ENCODE measurements around the gene USP32. TPM values are rescaled to one million over a fixed set of nuclear protein-coding genes. Genes with fewer than 3 reads are reported as not detected.
"Not testable (repeated sequence)": the region's sequence is repeated elsewhere in the genome, so short reads cannot be mapped to it uniquely, and the experiment has no call there.

Gene USP32
- total and polyA plus RNA-seq, 7 donors = 19.5 to 64.9 (median 38.6) TPM

GRCh38 chr17:60208302-60208701 is 183.6 kb downstream of the USP32 start:
- peaks cover 0 to 70% of the 10 kb centered on the region in 2 donors for H3K36me3 ChIP-seq (ENCODE audit: insufficient read depth in 1 of 2, low read depth in 1 of 2)
- DNase-seq; H3K27ac ChIP-seq; H3K27me3 ChIP-seq (ENCODE audit: insufficient read depth in 3 of 3, low read length in 2 of 3); H3K4me1 ChIP-seq; H3K4me3 ChIP-seq; intact Hi-C loops (cut with DNase I); ATAC-seq; H3K9me3 ChIP-seq: not testable (repeated sequence)
- WGBS, 3 donors = 80 to 92% (median 85%) methylated on average over 1 of the region's 1 CpG

DNA sequence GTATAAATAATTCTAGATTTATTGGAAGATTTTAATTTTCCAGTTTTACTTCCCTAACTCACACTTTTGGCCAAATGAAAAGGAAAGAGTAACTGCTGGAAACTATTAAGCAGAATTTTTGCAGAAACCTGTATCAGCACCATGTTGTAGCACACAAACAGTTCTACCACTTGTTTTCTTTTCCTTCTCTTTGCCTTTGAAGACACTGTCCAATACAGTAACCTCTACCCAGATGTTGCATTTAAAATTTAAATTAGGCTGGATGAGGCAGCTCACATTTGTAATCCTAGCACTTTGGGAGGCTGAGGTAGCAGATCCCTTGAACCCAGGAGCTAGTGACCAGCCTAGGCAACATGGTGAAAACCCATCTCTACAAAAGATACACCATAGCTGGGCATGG is 186.2 kb downstream of the USP32 start:
- intact Hi-C loops (cut with DNase I); H3K27ac ChIP-seq; H3K4me3 ChIP-seq; DNase-seq; H3K27me3 ChIP-seq (ENCODE audit: insufficient read depth in 3 of 3, low read length in 2 of 3); H3K4me1 ChIP-seq; ATAC-seq; H3K9me3 ChIP-seq: not testable (repeated sequence)
- H3K36me3 ChIP-seq (ENCODE audit: insufficient read depth in 1 of 2, low read depth in 1 of 2) = peaks cover 0 to 54% of the 10 kb centered on the region in 2 donors

DNA sequence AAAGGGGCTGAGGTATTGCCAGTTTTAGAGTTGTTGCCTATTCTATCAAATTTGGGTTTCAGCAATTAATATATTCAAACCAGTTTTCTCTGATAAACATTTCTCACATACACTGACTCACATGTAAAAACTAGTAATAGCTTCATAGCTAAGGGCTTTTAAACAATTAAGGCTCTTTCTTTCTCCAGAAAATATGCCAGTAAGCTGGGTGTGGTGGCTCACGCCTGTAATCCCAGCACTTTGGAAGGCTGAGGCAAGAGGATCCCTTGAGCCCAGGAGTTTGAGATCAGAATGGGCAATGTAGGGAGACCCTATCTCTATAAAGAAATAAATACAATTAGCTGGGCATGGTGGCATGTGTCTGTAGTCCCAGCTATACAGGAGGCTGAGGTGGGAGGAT is 193.3 kb downstream of the USP32 start:
- intact Hi-C loops (cut with DNase I) = loop anchor here in 1 of 2 donors (10.0 kb wide), 1 partner anchor 144 kb away; no protein-coding TSS in a partner anchor
- H3K27me3 ChIP-seq (ENCODE audit: insufficient read depth in 3 of 3, low read length in 2 of 3); H3K4me3 ChIP-seq; H3K27ac ChIP-seq; H3K9me3 ChIP-seq; H3K4me1 ChIP-seq; DNase-seq; ATAC-seq: not testable (repeated sequence)
- peaks cover 0 to 65% of the 10 kb centered on the region in 2 donors for H3K36me3 ChIP-seq (ENCODE audit: insufficient read depth in 1 of 2, low read depth in 1 of 2)
- 90 to 96% (median 91%) methylated on average over 1 of the region's 1 CpG for WGBS, 3 donors

GRCh38 chr17:60194141-60194540 is 197.8 kb downstream of the USP32 start:
- DNase-seq; H3K27ac ChIP-seq; H3K4me1 ChIP-seq; ATAC-seq; H3K9me3 ChIP-seq; H3K27me3 ChIP-seq (ENCODE audit: insufficient read depth in 3 of 3, low read length in 2 of 3); H3K4me3 ChIP-seq: not testable (repeated sequence)
- peaks cover 4 to 97% of the 10 kb centered on the region in 2 donors for H3K36me3 ChIP-seq (ENCODE audit: insufficient read depth in 1 of 2, low read depth in 1 of 2)
- WGBS, 3 donors = 93 to 97% (median 93%) methylated on average over 4 of the region's 4 CpGs
- intact Hi-C loops (cut with DNase I) = loop anchor here in 1 of 2 donors (10.0 kb wide), 1 partner anchor 139 kb away; no protein-coding TSS in a partner anchor

DNA sequence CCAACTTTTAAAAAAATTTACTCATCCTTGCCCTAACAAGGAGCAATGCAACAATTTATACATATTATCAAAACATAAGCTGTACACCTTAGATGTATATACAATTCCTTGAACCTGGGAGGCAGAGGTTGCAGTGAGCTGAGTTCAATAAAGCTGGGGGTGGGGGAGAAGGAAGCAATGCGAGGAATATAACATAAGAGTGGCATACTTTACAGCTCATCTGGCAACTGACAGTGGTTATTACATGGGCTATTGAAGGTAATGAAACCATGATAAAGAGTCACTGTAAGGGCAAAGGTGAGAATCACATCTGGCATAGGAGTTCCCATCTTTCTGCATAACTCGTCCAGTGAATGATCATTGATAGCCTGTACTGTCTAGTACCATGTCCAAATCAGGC is 198.5 kb downstream of the USP32 start:
- Histone ChIP-seq H3K4me1 (no peaks in the 10 kb centered on the region), H3K27me3 (ENCODE audit: insufficient read depth in 3 of 3, low read length in 2 of 3) (no peaks in the 10 kb centered on the region), H3K4me3 (no peak overlapping the region), H3K36me3 (ENCODE audit: insufficient read depth in 1 of 2, low read depth in 1 of 2) (peaks cover 4 to 99% of the 10 kb centered on the region in 2 donors), H3K9me3 (no peaks in the 10 kb centered on the region), H3K27ac (no peak overlapping the region)
- TF ChIP-seq, protein P1, sequence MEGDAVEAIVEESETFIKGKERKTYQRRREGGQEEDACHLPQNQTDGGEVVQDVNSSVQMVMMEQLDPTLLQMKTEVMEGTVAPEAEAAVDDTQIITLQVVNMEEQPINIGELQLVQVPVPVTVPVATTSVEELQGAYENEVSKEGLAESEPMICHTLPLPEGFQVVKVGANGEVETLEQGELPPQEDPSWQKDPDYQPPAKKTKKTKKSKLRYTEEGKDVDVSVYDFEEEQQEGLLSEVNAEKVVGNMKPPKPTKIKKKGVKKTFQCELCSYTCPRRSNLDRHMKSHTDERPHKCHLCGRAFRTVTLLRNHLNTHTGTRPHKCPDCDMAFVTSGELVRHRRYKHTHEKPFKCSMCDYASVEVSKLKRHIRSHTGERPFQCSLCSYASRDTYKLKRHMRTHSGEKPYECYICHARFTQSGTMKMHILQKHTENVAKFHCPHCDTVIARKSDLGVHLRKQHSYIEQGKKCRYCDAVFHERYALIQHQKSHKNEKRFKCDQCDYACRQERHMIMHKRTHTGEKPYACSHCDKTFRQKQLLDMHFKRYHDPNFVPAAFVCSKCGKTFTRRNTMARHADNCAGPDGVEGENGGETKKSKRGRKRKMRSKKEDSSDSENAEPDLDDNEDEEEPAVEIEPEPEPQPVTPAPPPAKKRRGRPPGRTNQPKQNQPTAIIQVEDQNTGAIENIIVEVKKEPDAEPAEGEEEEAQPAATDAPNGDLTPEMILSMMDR (IDR thresholded peaks at IDR 0.05) = no peak
- no peak for ATAC-seq
- intact Hi-C loops (cut with DNase I) = loop anchor here in 1 of 2 donors (10.0 kb wide), 1 partner anchor 139 kb away; no protein-coding TSS in a partner anchor
- no peak for DNase-seq
- 86 to 93% (median 91%) methylated on average over 2 of the region's 2 CpGs for WGBS, 3 donors

GRCh38 chr17:60193032-60193431 is 198.9 kb downstream of the USP32 start:
- not testable (repeated sequence) for H3K27me3 ChIP-seq (ENCODE audit: insufficient read depth in 3 of 3, low read length in 2 of 3); H3K4me1 ChIP-seq; ATAC-seq; H3K9me3 ChIP-seq; DNase-seq; H3K27ac ChIP-seq; H3K4me3 ChIP-seq
- 92 to 99% (median 96%) methylated on average over 3 of the region's 3 CpGs for WGBS, 3 donors
- peaks cover 4 to 96% of the 10 kb centered on the region in 2 donors for H3K36me3 ChIP-seq (ENCODE audit: insufficient read depth in 1 of 2, low read depth in 1 of 2)
- intact Hi-C loops (cut with DNase I) = loop anchor here in 1 of 2 donors (10.0 kb wide), 1 partner anchor 138 kb away; no protein-coding TSS in a partner anchor

GRCh38 chr17:60190032-60190431 is 201.9 kb downstream of the USP32 start:
- not testable (repeated sequence) for DNase-seq; H3K27ac ChIP-seq; H3K27me3 ChIP-seq (ENCODE audit: insufficient read depth in 3 of 3, low read length in 2 of 3); H3K4me1 ChIP-seq; H3K4me3 ChIP-seq; ATAC-seq; H3K9me3 ChIP-seq
- WGBS, 3 donors = 95 to 98% (median 98%) methylated on average over 4 of the region's 4 CpGs
- intact Hi-C loops (cut with DNase I) = loop anchor here in 1 of 2 donors (10.0 kb wide), 1 partner anchor 135 kb away; no protein-coding TSS in a partner anchor
- H3K36me3 ChIP-seq (ENCODE audit: insufficient read depth in 1 of 2, low read depth in 1 of 2) = peaks cover 9 to 93% of the 10 kb centered on the region in 2 donors
